GM18951 (cell line): Measurements from ENCODE around the gene ZMYND19.
"Not testable (repeated sequence)": the region's sequence is repeated elsewhere in the genome, so short reads cannot be mapped to it uniquely, and the experiment has no call there.

Experiments
- POLR2A ChIP-seq: IDR thresholded peaks from 4 replicates; pipeline ENCODE4 v1.6.1; 2011; ENCODE audit warnings: mild to moderate bottlenecking; ENCODE audit not compliant: insufficient read length, insufficient read depth; ENCODE audit errors: extremely low read depth
- in situ Hi-C: fragments of 300-500 bp; cut with MboI; formaldehyde crosslinking; loops from one replicate; pipeline ENCODE4 v1.12.0; 2022; ENCODE audit warnings: low sequenced_read_pairs, mixed read lengths, inconsistent platforms; ENCODE audit not compliant: unreplicated experiment

ZMYND19 gene

GRCh38 chr9:137570566-137570965, 19.7 kb downstream of the ZMYND19 start:
- in situ Hi-C loops = no loop called here
- no peak for TF ChIP-seq POLR2A

GRCh38 chr9:137569609-137570203, 20.6 kb downstream of the ZMYND19 start:
- TF ChIP-seq POLR2A = no peak
- in situ Hi-C loops = no loop called here

- in situ Hi-C loops = not testable (repeated sequence)
Observed at GRCh38 chr9:137568445-137568844, 21.9 kb downstream of the ZMYND19 start.

- no peak for TF ChIP-seq POLR2A
- in situ Hi-C loops = no loop called here
Observed at GRCh38 chr9:137564817-137565411, 25.4 kb downstream of the ZMYND19 start.

- TF ChIP-seq POLR2A = no peak
- in situ Hi-C loops = no loop called here
Observed at GRCh38 chr9:137564134-137564533, 26.2 kb downstream of the ZMYND19 start.

- in situ Hi-C loops = no loop called here
- TF ChIP-seq POLR2A = no peak
Observed at GRCh38 chr9:137558127-137558526, 32.2 kb downstream of the ZMYND19 start.

GRCh38 chr9:137556069-137556838, 34.1 kb downstream of the ZMYND19 start:
- in situ Hi-C loops = no loop called here
- TF ChIP-seq POLR2A = no peak

- in situ Hi-C loops = no loop called here
- TF ChIP-seq POLR2A = no peak
Observed at GRCh38 chr9:137555179-137555578, 35.1 kb downstream of the ZMYND19 start.

GRCh38 chr9:137554349-137554748, 36.0 kb downstream of the ZMYND19 start:
- TF ChIP-seq POLR2A = no peak
- in situ Hi-C loops = no loop called here

GRCh38 chr9:137553654-137554053, 36.7 kb downstream of the ZMYND19 start:
- in situ Hi-C loops = not testable (repeated sequence)

- in situ Hi-C loops = no loop called here
- TF ChIP-seq POLR2A = no peak
Observed at GRCh38 chr9:137552022-137552768, 38.1 kb downstream of the ZMYND19 start.

- in situ Hi-C loops = no loop called here
- TF ChIP-seq POLR2A = peak; percentile 92
Observed at GRCh38 chr9:137551264-137552021, 38.9 kb downstream of the ZMYND19 start, which contains the start of gene MRPL41. TSS of gene MRPL41 (plus strand) at chr9:137551879. CDS start at chr9:137552082, 203 bp downstream.

GRCh38 chr9:137550958-137551263, 39.4 kb downstream of the ZMYND19 start:
- in situ Hi-C loops = not testable (repeated sequence)
